ENCODE measurements around the gene PDE4D. TPM values are rescaled to one million over a fixed set of nuclear protein-coding genes. Genes with fewer than 3 reads are reported as not detected.

PDE4D gene
- total and polyA plus RNA-seq, 2 of the 4 experiments (the other 2 are of a cell fraction) = 1.4 to 7.9 TPM

DNA sequence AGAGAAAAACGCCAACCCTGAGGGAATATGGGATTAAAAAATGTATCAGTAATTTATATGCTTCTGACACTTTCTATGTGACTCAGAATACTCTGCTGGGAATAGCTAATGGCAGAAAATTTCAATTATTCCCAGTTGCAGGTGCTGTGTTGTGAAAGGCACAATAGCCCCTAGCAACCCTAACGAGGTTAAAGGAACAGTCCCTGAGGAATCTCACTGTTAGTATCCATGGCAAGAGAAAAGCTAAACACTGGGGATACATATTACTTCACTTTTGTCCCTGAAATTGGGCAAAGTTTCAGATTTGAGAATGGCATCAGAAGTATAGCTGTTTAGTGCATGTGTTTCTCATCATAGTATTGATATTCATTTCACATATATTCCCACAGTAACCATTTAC is 755.7 kb downstream of the PDE4D start:
- H3K36me3 ChIP-seq (ENCODE audit: control insufficient read depth, insufficient read depth, low read length) = no peaks in the 10 kb centered on the region
- intact Hi-C loops (cut with micrococcal nuclease) = no loop called here
- no TSS peak for BruUV-seq (replicated peaks)

More for the DNA sequence above, 755.7 kb downstream of the PDE4D start:
- Histone ChIP-seq H3K79me1 (ENCODE audit: low read depth in 1 of 2, low read length in 2 of 2) (no peaks in the 10 kb centered on the region), H4K91ac (ENCODE audit: insufficient read depth, low read depth, low read length) (no peak overlapping the region), H3K4me2 (ENCODE audit: low read depth, low read length) (no peak overlapping the region), H4K8ac (ENCODE audit: low read depth in 2 of 2, low read length in 2 of 2) (no peak overlapping the region), H3K4me3 (ENCODE audit: insufficient read depth, low read depth, low read length) (no peak overlapping the region), H3K4ac (ENCODE audit: low read depth, low read length) (no peak overlapping the region), H3K27ac (ENCODE audit: insufficient read depth, low read length) (no peak overlapping the region), H2BK15ac (ENCODE audit: low read depth, low read length) (no peak overlapping the region), H2BK20ac (ENCODE audit: low read depth, low read length) (no peak overlapping the region), H2BK120ac (ENCODE audit: low read depth, low read length) (no peak overlapping the region; the same call in 1 of the 2 replicates), H2BK5ac (ENCODE audit: low read depth, low read length, poor library complexity, severe bottlenecking) (no peak overlapping the region), H3K23ac (ENCODE audit: low read depth, low read length) (no peak overlapping the region), H4K20me1 (ENCODE audit: insufficient read depth, low read length) (no peaks in the 10 kb centered on the region), H3K9me1 (ENCODE audit: insufficient read depth, low read length) (peaks cover 5% of the 10 kb centered on the region), H3K4me1 (ENCODE audit: control insufficient read depth, insufficient read depth, low read length) (peaks cover 7% of the 10 kb centered on the region), H2AK9ac (replicated peaks; ENCODE audit: low read depth, low read length, poor library complexity) (no peak overlapping the region), H2AFZ (replicated peaks; ENCODE audit: low read length, poor library complexity) (no peak overlapping the region), H4K5ac (ENCODE audit: low read depth, low read length) (no peak overlapping the region), H3K9ac (ENCODE audit: low read depth, low read length) (no peak overlapping the region), H3K9me3 (ENCODE audit: control insufficient read depth, insufficient read depth, low read length) (no peaks in the 10 kb centered on the region), H3K27me3 (ENCODE audit: control insufficient read depth, insufficient read depth, low read length) (no peaks in the 10 kb centered on the region), H2AK5ac (ENCODE audit: low read depth, low read length) (no peak overlapping the region), H3K14ac (replicated peaks; ENCODE audit: low read depth, low read length) (no peak overlapping the region), H3K18ac (ENCODE audit: low read depth, low read length) (no peak overlapping the region), H3K56ac (ENCODE audit: extremely low read depth, insufficient read depth, low read length) (no peak overlapping the region)
- TF ChIP-seq, protein P1, sequence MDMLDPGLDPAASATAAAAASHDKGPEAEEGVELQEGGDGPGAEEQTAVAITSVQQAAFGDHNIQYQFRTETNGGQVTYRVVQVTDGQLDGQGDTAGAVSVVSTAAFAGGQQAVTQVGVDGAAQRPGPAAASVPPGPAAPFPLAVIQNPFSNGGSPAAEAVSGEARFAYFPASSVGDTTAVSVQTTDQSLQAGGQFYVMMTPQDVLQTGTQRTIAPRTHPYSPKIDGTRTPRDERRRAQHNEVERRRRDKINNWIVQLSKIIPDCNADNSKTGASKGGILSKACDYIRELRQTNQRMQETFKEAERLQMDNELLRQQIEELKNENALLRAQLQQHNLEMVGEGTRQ (IDR thresholded peaks at IDR 0.05; ENCODE audit: low read depth, low read length) = no peak
- TF ChIP-seq, protein P2, sequence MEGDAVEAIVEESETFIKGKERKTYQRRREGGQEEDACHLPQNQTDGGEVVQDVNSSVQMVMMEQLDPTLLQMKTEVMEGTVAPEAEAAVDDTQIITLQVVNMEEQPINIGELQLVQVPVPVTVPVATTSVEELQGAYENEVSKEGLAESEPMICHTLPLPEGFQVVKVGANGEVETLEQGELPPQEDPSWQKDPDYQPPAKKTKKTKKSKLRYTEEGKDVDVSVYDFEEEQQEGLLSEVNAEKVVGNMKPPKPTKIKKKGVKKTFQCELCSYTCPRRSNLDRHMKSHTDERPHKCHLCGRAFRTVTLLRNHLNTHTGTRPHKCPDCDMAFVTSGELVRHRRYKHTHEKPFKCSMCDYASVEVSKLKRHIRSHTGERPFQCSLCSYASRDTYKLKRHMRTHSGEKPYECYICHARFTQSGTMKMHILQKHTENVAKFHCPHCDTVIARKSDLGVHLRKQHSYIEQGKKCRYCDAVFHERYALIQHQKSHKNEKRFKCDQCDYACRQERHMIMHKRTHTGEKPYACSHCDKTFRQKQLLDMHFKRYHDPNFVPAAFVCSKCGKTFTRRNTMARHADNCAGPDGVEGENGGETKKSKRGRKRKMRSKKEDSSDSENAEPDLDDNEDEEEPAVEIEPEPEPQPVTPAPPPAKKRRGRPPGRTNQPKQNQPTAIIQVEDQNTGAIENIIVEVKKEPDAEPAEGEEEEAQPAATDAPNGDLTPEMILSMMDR (conservative IDR thresholded peaks at IDR 0.05; ENCODE audit: low read depth, low read length) = no peak
- TF ChIP-seq SMC3 (IDR thresholded peaks at IDR 0.05; ENCODE audit: low read depth, low read length) = no peak
- no peak for TF ChIP-seq FOS (IDR thresholded peaks at IDR 0.05; ENCODE audit: low read depth, low read length)
- no peak for TF ChIP-seq POLR2A (IDR thresholded peaks at IDR 0.05; ENCODE audit: low read depth, low read length)
- dilution Hi-C loops (cut with HindIII; ENCODE audit: low sequenced_read_pairs, unreplicated experiment) (no loop called here), in situ Hi-C loops (cut with MboI; ENCODE audit: low sequenced_read_pairs) (no loop called here)
- POLR2A ChIA-PET (ENCODE audit: unreplicated experiment) = no interaction called here
- ATAC-seq (ENCODE audit: low read depth) = no peak
- CTCF ChIA-PET = interaction anchor here (0.6 kb wide), 1 partner anchor 639 kb away, joined by 4 read pairs; no protein-coding TSS in a partner anchor
- no CpG with 5 or more reads among the region's 2 CpGs for WGBS, 2 experiments (ENCODE audit: extremely low coverage in 2 of 2, insufficient read length in 1 of 2)
- DNase-seq = no peak

Measured in IMR-90 (cell line).